H1 (cell line): ENCODE results near the gene SLC24A3. TPM values are rescaled to one million over a fixed set of nuclear protein-coding genes. Genes with fewer than 3 reads are reported as not detected.
A peak's percentile ranks its signal among the peaks of the same experiment; 100 is the strongest.

ENCODE experiments used
- CTCF ChIA-PET: fragments of 300-600 bp; sonication (Branson Sonifier 250); formaldehyde crosslinking; loops from one replicate; lab custom pipeline; 2021; ENCODE audit not compliant: partially characterized antibody; lab: Charles Lee
- POLR2A ChIA-PET: fragments of 300-600 bp; sonication (Branson Sonifier 250); formaldehyde crosslinking; loops from one replicate; lab custom pipeline; 2021; ENCODE audit warnings: inconsistent platforms; ENCODE audit not compliant: partially characterized antibody; lab: Charles Lee
- DNase-seq, 2 experiments: peaks; one replicate each; pipeline versions ENCODE4 v3.0.0 to v3.0.0-alpha.2; 2010 to 2022; ENCODE audit warnings: low spot score in 2 of 2, low read depth in 1 of 2, mixed read lengths in 1 of 2
- FAIRE-seq: peaks from 2 replicates; lab custom pipeline; 2011; peaks lifted over from hg19 to GRCh38; lab: Jason Lieb, UNC
- H2AFZ ChIP-seq: 2 replicates; pipeline ENCODE4 v1.8.1; 2012; ENCODE audit warnings: low read length, inconsistent platforms
- H2AK5ac ChIP-seq: 2 replicates; pipeline ENCODE4 v1.6.1; 2013; ENCODE audit warnings: low read depth, low read length
- H2BK120ac ChIP-seq: replicated peaks from 2 replicates; pipeline ENCODE3; 2013; ENCODE audit warnings: low read depth, low read length, inconsistent platforms
- H2BK12ac ChIP-seq: 2 replicates; pipeline ENCODE4 v1.6.1; 2013; ENCODE audit warnings: low read depth, low read length
- H2BK15ac ChIP-seq: 2 replicates; pipeline ENCODE4 v1.6.1; 2013; ENCODE audit warnings: low read length
- H2BK20ac ChIP-seq: 2 replicates; pipeline ENCODE4 v1.6.1; 2013; ENCODE audit warnings: low read length
- H2BK5ac ChIP-seq: 2 replicates; pipeline ENCODE4 v1.6.1; 2013; ENCODE audit warnings: low read depth, low read length
- H3K14ac ChIP-seq: 2 replicates; pipeline ENCODE4 v1.6.1; 2013; ENCODE audit warnings: inconsistent platforms; ENCODE audit not compliant: insufficient read length
- H3K18ac ChIP-seq: 2 replicates; pipeline ENCODE4 v1.6.1; 2013; ENCODE audit warnings: low read length; ENCODE audit errors: extremely low read depth
- H3K23ac ChIP-seq: 2 replicates; pipeline ENCODE4 v1.6.1; 2013; ENCODE audit warnings: inconsistent platforms; ENCODE audit not compliant: insufficient read length
- H3K23me2 ChIP-seq: 2 replicates; pipeline ENCODE4 v1.6.1; 2013; ENCODE audit warnings: low read depth, low read length
- H3K27ac ChIP-seq: 2 replicates; pipeline ENCODE4 v1.6.1; 2011; ENCODE audit warnings: low read depth, low read length, inconsistent platforms
- H3K27me3 ChIP-seq, 4 experiments: replicated peaks in 1 of 4; 1 replicate in 1 of 4; 2 replicates in 3 of 4; pipeline versions ENCODE4 v1.6.1 to v1.8.1; 2011 to 2013; ENCODE audit warnings: low read length in 3 of 4, mild to moderate bottlenecking in 3 of 4, inconsistent platforms in 2 of 4, mixed read lengths in 2 of 4, moderate library complexity in 1 of 4; ENCODE audit not compliant: control insufficient read depth in 3 of 4, insufficient read depth in 3 of 4; ENCODE audit errors: extremely low read depth in 1 of 4
- H3K36me3 ChIP-seq, 4 experiments: 2 replicates each; pipeline versions ENCODE4 v1.6.1 to v1.8.1; 2011 to 2013; ENCODE audit warnings: mild to moderate bottlenecking in 4 of 4, low read length in 3 of 4, moderate library complexity in 2 of 4, control low read depth in 1 of 4, inconsistent platforms in 1 of 4; ENCODE audit not compliant: insufficient read depth in 4 of 4, control insufficient read depth in 2 of 4
- H3K4ac ChIP-seq: replicated peaks from 2 replicates; pipeline ENCODE3; 2013; ENCODE audit warnings: low read length, low read depth, mixed read lengths, inconsistent platforms; ENCODE audit not compliant: insufficient read length
- H3K4me1 ChIP-seq, 4 experiments: replicated peaks in 1 of 4; 1 replicate in 1 of 4; 2 replicates in 3 of 4; pipeline versions ENCODE4 v1.6.1 to v1.8.1; 2011 to 2013; ENCODE audit warnings: low read length in 3 of 4, inconsistent platforms in 2 of 4, mixed read lengths in 1 of 4; ENCODE audit not compliant: insufficient read depth in 4 of 4, control insufficient read depth in 3 of 4
- H3K4me2 ChIP-seq, 2 experiments: 2 replicates each; pipeline versions ENCODE4 v1.6.1 to v1.8.1; 2011 to 2013; ENCODE audit warnings: low read depth in 2 of 2, low read length in 2 of 2, control low read depth in 1 of 2, inconsistent platforms in 1 of 2, mild to moderate bottlenecking in 1 of 2; ENCODE audit not compliant: insufficient read depth in 1 of 2
- H3K4me3 ChIP-seq, 4 experiments: fragments of 200-600, 300-600 bp in 1 of 4; sonication (generic), shearing (Covaris generic), sonication (Bioruptor Twin) in 1 of 4; 2 replicates each; pipeline versions ENCODE4 v1.5.1 to v1.8.1; 2011 to 2016; ENCODE audit warnings: low read length in 4 of 4, low read depth in 3 of 4, control low read depth in 2 of 4, inconsistent platforms in 2 of 4, mild to moderate bottlenecking in 2 of 4, mixed read lengths in 1 of 4, moderate library complexity in 1 of 4; ENCODE audit not compliant: insufficient read depth in 2 of 4; ENCODE audit errors: extremely low read depth in 1 of 4
- H3K56ac ChIP-seq: replicated peaks from 2 replicates; pipeline ENCODE3; 2013; ENCODE audit warnings: low read depth, mild to moderate bottlenecking, mixed read lengths, low read length, inconsistent platforms; ENCODE audit not compliant: insufficient read length
- H3K79me1 ChIP-seq: 2 replicates; pipeline ENCODE4 v1.6.1; 2013; ENCODE audit warnings: low read depth, low read length, control low read depth
- H3K79me2 ChIP-seq, 2 experiments: 2 replicates each; pipeline versions ENCODE4 v1.6.1 to v1.8.1; 2012 to 2013; ENCODE audit warnings: low read length in 2 of 2, mild to moderate bottlenecking in 2 of 2, inconsistent platforms in 1 of 2; ENCODE audit not compliant: insufficient read depth in 2 of 2, control insufficient read depth in 1 of 2
- H3K9ac ChIP-seq, 4 experiments: replicated peaks in 1 of 4; 1 replicate in 1 of 4; 2 replicates in 3 of 4; pipeline versions ENCODE4 v1.6.1 to v1.8.1; 2011 to 2013; ENCODE audit warnings: low read depth in 3 of 4, low read length in 3 of 4, control low read depth in 2 of 4, mild to moderate bottlenecking in 2 of 4, moderate library complexity in 2 of 4, inconsistent platforms in 1 of 4; ENCODE audit errors: extremely low read depth in 1 of 4
- H3K9me3 ChIP-seq, 2 experiments: 2 replicates each; pipeline versions ENCODE4 v1.6.1 to v1.8.1; 2012 to 2013; ENCODE audit warnings: mild to moderate bottlenecking in 2 of 2, moderate library complexity in 2 of 2, control low read depth in 1 of 2, inconsistent platforms in 1 of 2, low read depth in 1 of 2, low read length in 1 of 2, mixed read lengths in 1 of 2; ENCODE audit not compliant: insufficient read depth in 2 of 2
- H4K20me1 ChIP-seq, 2 experiments: replicated peaks in 1 of 2; 2 replicates each; pipeline versions ENCODE3 to v1.8.1; 2011 to 2013; ENCODE audit warnings: inconsistent platforms in 2 of 2, low read length in 2 of 2, mild to moderate bottlenecking in 1 of 2; ENCODE audit not compliant: insufficient read depth in 2 of 2, control insufficient read depth in 1 of 2
- H4K5ac ChIP-seq: 2 replicates; pipeline ENCODE4 v1.6.1; 2013; ENCODE audit warnings: low read length, low read depth, mixed read lengths, inconsistent platforms; ENCODE audit not compliant: insufficient read length
- H4K8ac ChIP-seq: 2 replicates; pipeline ENCODE4 v1.8.0; 2013; ENCODE audit warnings: mild to moderate bottlenecking, moderate library complexity, low read length, inconsistent platforms; ENCODE audit not compliant: insufficient read depth; ENCODE audit errors: extremely low read depth
- H4K91ac ChIP-seq: replicated peaks from 2 replicates; pipeline ENCODE3; 2013; ENCODE audit warnings: low read length, mixed read lengths, inconsistent platforms; ENCODE audit not compliant: insufficient read length
- CHD2 ChIP-seq: IDR thresholded peaks from 2 replicates; pipeline ENCODE4 v1.6.1; 2012; ENCODE audit warnings: low read length, improper control_type of control experiment
- CTBP2 ChIP-seq: IDR thresholded peaks from 2 replicates; pipeline ENCODE4 v1.7.0; 2011; ENCODE audit warnings: borderline replicate concordance, mild to moderate bottlenecking, moderate library complexity, mixed read lengths, low read length; ENCODE audit not compliant: insufficient read depth, insufficient read length
- SIRT6 ChIP-seq: IDR thresholded peaks from one replicate; pipeline ENCODE4 v1.7.1; 2012; ENCODE audit warnings: low read length, inconsistent platforms
- SP1 ChIP-seq: IDR thresholded peaks from 2 replicates; pipeline ENCODE4 v1.6.1; 2011; ENCODE audit warnings: low read depth, low read length
- SP2 ChIP-seq: IDR thresholded peaks from 2 replicates; pipeline ENCODE4 v1.6.1; 2012; ENCODE audit warnings: mild to moderate bottlenecking, low read length, inconsistent platforms
- TCF12 ChIP-seq: IDR thresholded peaks from 2 replicates; pipeline ENCODE4 v1.6.1; 2011; ENCODE audit warnings: low read depth, mild to moderate bottlenecking, low read length
- WGBS, 2 experiments: shearing (Covaris generic) in 1 of 2; methylation state at CpG; one replicate each; pipeline versions ENCODE4 v1.1.6 to v1.1.7; 2013 to 2015; ENCODE audit warnings: low lambda C conversion rate in 2 of 2, mixed read lengths in 2 of 2, inconsistent platforms in 1 of 2, low coverage in 1 of 2, missing lambda C conversion rate in 1 of 2; ENCODE audit not compliant: insufficient replicate concordance in 2 of 2, insufficient coverage in 1 of 2, insufficient read length in 1 of 2; ENCODE audit errors: extremely low coverage in 1 of 2, missing lambda C conversion rate in 1 of 2; 5-methylcytosine and 5-hydroxymethylcytosine counted together
- polyA plus RNA-seq, 7 experiments: library from polyadenylated mRNA; depleted of rRNA in 3 of 7; stranded (reverse) in 5 of 7; unstranded in 2 of 7; fragments of >200 nt in 5 of 7; fragments of 200-250 nt in 2 of 7; gene quantifications; 1 replicate in 5 of 7; 2 replicates in 1 of 7; 4 replicates in 1 of 7; pipeline versions ENCODE4 v1.2.1 to v1.2.3, GENCODE V29; 2011 to 2013; ENCODE audit warnings: missing spikeins in 2 of 7, mixed read lengths in 2 of 7
- total RNA-seq: library from RNA; stranded (reverse); fragmentation: NEBNext Ultra II Directional; extraction: Animal tissue kit (Norgen Biotek cat#: 25700); gene quantifications from 2 replicates; pipeline ENCODE4 v1.2.1, GENCODE V29; 2021

The SLC24A3 gene
- total and polyA plus RNA-seq, 2 of the 8 experiments (the other 6 are each of a cell fraction or from before 2014, with no cell fraction given), result 4.5 to 6.3 TPM

DNA sequence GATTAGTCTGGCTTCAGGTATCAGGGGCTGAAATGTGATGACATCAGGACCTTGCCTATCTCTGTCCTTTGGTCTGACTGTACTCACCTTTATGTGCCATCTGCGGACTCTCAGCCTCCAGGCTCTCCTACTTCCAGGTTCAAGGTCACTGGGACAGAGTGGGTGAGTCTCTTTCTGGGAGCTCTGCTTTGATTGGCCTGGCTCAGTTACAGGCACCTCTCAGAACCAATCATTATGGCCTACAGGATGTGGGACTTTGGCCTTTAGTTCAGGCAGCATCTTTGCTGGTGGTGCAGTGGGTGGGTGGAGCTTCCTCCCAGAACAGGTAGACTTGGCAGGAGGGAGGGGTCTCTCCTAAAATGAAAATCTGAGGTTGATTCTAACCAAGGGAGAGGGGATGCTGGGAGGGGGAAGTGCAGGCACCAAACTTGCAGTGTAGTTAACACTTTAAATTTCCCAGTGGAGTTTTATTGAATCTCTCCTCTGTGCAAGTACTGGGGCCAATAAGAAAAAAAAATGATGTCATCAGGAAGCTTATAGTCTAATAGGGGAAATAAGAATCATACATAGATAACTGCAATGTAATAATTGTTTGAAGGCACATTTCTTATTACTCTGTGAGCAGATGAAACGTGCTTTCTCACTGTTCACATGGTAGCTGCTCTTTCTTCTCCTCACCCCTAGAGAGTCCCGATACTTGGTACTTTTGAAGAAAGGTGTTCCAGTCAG, 53.4 kb downstream of the SLC24A3 start:
- no peaks in the 10 kb centered on the region for H3K27me3 ChIP-seq
- DNase-seq (peak; percentile 27 to 81), FAIRE-seq (peak; percentile 60)
- H3K36me3 ChIP-seq, result no peaks in the 10 kb centered on the region
- H2BK120ac ChIP-seq, result no peak overlapping the region
- no peak overlapping the region for H4K91ac ChIP-seq
- H3K23me2 ChIP-seq, result no peaks in the 10 kb centered on the region
- H3K9ac ChIP-seq, result no peak overlapping the region
- no peak overlapping the region for H2AK5ac ChIP-seq
- no peak overlapping the region for H2BK12ac ChIP-seq
- no peak overlapping the region for H3K4me2 ChIP-seq
- no peak overlapping the region for H2BK5ac ChIP-seq
- no peak overlapping the region for H4K8ac ChIP-seq
- H3K18ac ChIP-seq, result no peak overlapping the region
- no peaks in the 10 kb centered on the region for H3K79me1 ChIP-seq
- H2BK15ac ChIP-seq, result no peak overlapping the region; the same call in 1 of the 2 replicates
- no peak overlapping the region for H3K27ac ChIP-seq
- no peak overlapping the region for H2AFZ ChIP-seq
- no peaks in the 10 kb centered on the region for H3K79me2 ChIP-seq
- TF ChIP-seq CHD2, result peak; percentile 85
- no peak for TF ChIP-seq SIRT6
- TF ChIP-seq SP1, result peak; percentile 98
- no peak for TF ChIP-seq TCF12
- TF ChIP-seq SP2, result peak; percentile 61
- TF ChIP-seq CTBP2, result no peak
- 86% methylated on average over 3 of the region's 3 CpGs; no CpG with 5 or more reads in 1 of the 2 experiments for WGBS, 2 experiments
- H3K14ac ChIP-seq, result no peak overlapping the region
- no peaks in the 10 kb centered on the region for H4K20me1 ChIP-seq
- no peak overlapping the region for H3K4me3 ChIP-seq
- H2BK20ac ChIP-seq, result no peak overlapping the region
- no peak overlapping the region for H3K56ac ChIP-seq
- H3K23ac ChIP-seq, result no peak overlapping the region
- peaks cover 0 to 1% (median 0%) of the 10 kb centered on the region in 4 experiments; a peak in 1 of 7 replicates for H3K4me1 ChIP-seq
- no peak overlapping the region for H3K4ac ChIP-seq
- CTCF ChIA-PET, result interaction anchor here (0.7 to 1.0 kb wide), 3 partner anchors 17 to 229 kb away, joined by 3 read pairs; no protein-coding TSS in a partner anchor
- POLR2A ChIA-PET, result no interaction called here
- no peaks in the 10 kb centered on the region for H3K9me3 ChIP-seq
- H4K5ac ChIP-seq, result no peak overlapping the region
